K562 (cell line): ENCODE measurements around the gene SLC38A8.

Source experiments
- TF ChIP-seq, protein P1 (sequence below): IDR thresholded peaks from 3 replicates; pipeline ENCODE4 v1.6.1; 2011; ENCODE audit warnings: borderline replicate concordance, mild to moderate bottlenecking, moderate library complexity; ENCODE audit not compliant: insufficient read length; ENCODE audit errors: extremely low read depth
- TF ChIP-seq, protein P2 (sequence below), 3 experiments: IDR thresholded peaks in 2 of 3; conservative IDR thresholded peaks in 1 of 3; 2 replicates each; pipeline ENCODE4 v1.5.1; 2011 to 2012; ENCODE audit warnings: low read length in 3 of 3, mild to moderate bottlenecking in 3 of 3, control low read depth in 2 of 3, improper control_type of control experiment in 1 of 3, inconsistent platforms in 1 of 3, low read depth in 1 of 3, mixed read lengths in 1 of 3, moderate library complexity in 1 of 3; ENCODE audit not compliant: insufficient read depth in 2 of 3

DNA sequence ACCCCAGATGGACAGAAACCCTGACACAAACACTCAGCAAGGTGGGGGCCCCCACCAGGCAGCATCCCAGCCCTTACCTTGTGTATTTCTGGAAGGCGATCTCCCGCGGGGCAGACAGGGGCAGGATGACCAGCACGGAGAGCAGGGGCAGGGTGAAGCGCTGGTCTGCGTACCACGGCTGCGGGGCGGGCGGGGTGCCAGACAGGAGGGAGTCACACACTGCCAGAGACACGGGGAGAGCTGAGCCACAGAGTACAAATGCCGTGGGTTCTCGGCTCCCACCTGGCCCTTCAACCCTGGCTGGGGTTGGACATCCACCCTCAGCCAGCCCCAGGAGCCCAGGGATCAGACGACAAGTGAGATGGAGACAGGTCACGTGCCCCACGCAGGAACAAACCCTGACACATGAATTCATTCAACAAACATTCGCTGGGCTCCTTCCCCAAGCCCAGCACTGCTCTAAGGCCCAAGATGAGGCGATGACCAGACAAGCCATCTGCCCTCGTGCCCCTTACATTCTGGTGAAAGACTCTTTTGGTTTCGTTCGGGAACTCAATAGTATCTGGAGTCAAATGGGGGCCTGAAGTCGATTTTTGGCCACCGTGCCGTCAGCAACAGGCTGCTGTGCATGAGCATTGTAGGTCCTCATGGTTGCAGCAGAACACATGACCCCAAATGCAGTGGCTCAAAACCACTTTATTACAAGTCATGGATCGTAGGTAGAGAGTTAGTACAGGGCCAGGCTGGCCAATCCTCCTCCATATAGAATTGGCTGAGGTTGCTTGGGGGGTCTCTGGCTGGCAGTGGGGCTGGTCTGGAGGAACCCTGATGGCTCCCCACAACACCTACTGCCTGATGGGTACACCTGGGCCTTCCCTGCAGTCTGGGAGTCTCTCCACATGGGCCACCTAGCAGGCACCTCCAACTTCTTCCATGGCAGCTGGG is 9.1 kb downstream of the SLC38A8 start:
- TF ChIP-seq, protein P1, sequence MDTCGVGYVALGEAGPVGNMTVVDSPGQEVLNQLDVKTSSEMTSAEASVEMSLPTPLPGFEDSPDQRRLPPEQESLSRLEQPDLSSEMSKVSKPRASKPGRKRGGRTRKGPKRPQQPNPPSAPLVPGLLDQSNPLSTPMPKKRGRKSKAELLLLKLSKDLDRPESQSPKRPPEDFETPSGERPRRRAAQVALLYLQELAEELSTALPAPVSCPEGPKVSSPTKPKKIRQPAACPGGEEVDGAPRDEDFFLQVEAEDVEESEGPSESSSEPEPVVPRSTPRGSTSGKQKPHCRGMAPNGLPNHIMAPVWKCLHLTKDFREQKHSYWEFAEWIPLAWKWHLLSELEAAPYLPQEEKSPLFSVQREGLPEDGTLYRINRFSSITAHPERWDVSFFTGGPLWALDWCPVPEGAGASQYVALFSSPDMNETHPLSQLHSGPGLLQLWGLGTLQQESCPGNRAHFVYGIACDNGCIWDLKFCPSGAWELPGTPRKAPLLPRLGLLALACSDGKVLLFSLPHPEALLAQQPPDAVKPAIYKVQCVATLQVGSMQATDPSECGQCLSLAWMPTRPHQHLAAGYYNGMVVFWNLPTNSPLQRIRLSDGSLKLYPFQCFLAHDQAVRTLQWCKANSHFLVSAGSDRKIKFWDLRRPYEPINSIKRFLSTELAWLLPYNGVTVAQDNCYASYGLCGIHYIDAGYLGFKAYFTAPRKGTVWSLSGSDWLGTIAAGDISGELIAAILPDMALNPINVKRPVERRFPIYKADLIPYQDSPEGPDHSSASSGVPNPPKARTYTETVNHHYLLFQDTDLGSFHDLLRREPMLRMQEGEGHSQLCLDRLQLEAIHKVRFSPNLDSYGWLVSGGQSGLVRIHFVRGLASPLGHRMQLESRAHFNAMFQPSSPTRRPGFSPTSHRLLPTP = no peak
- TF ChIP-seq, protein P2, sequence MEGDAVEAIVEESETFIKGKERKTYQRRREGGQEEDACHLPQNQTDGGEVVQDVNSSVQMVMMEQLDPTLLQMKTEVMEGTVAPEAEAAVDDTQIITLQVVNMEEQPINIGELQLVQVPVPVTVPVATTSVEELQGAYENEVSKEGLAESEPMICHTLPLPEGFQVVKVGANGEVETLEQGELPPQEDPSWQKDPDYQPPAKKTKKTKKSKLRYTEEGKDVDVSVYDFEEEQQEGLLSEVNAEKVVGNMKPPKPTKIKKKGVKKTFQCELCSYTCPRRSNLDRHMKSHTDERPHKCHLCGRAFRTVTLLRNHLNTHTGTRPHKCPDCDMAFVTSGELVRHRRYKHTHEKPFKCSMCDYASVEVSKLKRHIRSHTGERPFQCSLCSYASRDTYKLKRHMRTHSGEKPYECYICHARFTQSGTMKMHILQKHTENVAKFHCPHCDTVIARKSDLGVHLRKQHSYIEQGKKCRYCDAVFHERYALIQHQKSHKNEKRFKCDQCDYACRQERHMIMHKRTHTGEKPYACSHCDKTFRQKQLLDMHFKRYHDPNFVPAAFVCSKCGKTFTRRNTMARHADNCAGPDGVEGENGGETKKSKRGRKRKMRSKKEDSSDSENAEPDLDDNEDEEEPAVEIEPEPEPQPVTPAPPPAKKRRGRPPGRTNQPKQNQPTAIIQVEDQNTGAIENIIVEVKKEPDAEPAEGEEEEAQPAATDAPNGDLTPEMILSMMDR (IDR thresholded peaks at IDR 0.05 in 2 of 3, conservative IDR thresholded peaks at IDR 0.05 in 1 of 3; ENCODE audit: insufficient read depth in 2 of 3, low read depth in 1 of 3, low read length in 3 of 3) = no peak
